Left ventricle myocardium inferior (tissue), 1 donor: ENCODE data around the gene RHOH. TPM values are rescaled to one million over a fixed set of nuclear protein-coding genes. Genes with fewer than 3 reads are reported as not detected.

Experiments used
- DNase-seq: peaks from one replicate; pipeline ENCODE4 v3.0.0-alpha.2; 2020
- H3K27ac ChIP-seq: fragments of 200-600 bp; replicated peaks from 2 replicates; pipeline ENCODE4 v1.8.0; 2021
- H3K27me3 ChIP-seq: fragments of 200-600 bp; 2 replicates; pipeline ENCODE4 v1.8.0; 2021; ENCODE audit warnings: low read depth
- H3K36me3 ChIP-seq: fragments of 200-600 bp; 2 replicates; pipeline ENCODE4 v1.8.0; 2021
- H3K4me1 ChIP-seq: fragments of 200-600 bp; 2 replicates; pipeline ENCODE4 v1.8.0; 2021
- H3K4me3 ChIP-seq: fragments of 200-600 bp; 2 replicates; pipeline ENCODE4 v1.8.0; 2021; ENCODE audit warnings: mild to moderate bottlenecking, moderate library complexity
- H3K9me3 ChIP-seq: fragments of 200-600 bp; replicated peaks from 2 replicates; pipeline ENCODE4 v1.8.0; 2021
- CTCF ChIP-seq: fragments of 200-600 bp; IDR thresholded peaks from 2 replicates; pipeline ENCODE4 v1.8.0; 2021; ENCODE audit warnings: antibody characterized with exemption, mild to moderate bottlenecking, borderline replicate concordance
- intact Hi-C: fragments of 100-400 bp; cut with micrococcal nuclease; formaldehyde crosslinking; loops from one replicate; pipeline ENCODE4 v1.11.0; 2022
- total RNA-seq: library from RNA; stranded (reverse); fragmentation: NEBNext Ultra II Directional; extraction: Animal tissue kit (Norgen Biotek cat#: 25700); gene quantifications from one replicate; pipeline ENCODE4 v1.2.1, GENCODE V29; 2021
- donor health status: DM: no; HTN: yes; CAD: no; lungs with severe emphysema.

Gene RHOH
- total RNA-seq, 1 donor from 2014 or later, result 0.41 TPM

DNA sequence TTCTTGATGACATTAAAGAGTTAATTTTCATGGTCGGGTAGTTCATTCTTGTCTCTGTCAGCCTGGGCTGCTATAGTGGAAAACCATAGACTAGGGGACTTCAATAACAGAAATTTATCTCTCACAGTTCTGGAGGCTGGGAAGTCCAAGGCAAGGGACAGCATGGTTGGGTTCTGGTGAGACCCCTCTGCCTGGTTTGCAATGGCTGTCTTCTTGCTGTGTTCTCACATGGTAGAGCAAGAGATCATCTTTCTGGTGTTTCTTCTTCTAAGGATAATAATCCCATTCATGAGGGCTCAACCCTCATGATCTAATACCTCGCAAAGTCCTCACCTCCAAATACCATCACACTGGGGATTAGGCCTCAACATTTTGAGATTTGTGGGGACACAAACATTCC is 50.1 kb downstream of the RHOH start:
- no peak for TF ChIP-seq CTCF
- Histone ChIP-seq H3K27me3 (peaks cover 20% of the 10 kb centered on the region), H3K4me3 (no peak overlapping the region), H3K4me1 (no peaks in the 10 kb centered on the region), H3K36me3 (no peaks in the 10 kb centered on the region), H3K9me3 (no peaks in the 10 kb centered on the region), H3K27ac (no peak overlapping the region)
- no peak for DNase-seq
- intact Hi-C loops, result no loop called here

DNA sequence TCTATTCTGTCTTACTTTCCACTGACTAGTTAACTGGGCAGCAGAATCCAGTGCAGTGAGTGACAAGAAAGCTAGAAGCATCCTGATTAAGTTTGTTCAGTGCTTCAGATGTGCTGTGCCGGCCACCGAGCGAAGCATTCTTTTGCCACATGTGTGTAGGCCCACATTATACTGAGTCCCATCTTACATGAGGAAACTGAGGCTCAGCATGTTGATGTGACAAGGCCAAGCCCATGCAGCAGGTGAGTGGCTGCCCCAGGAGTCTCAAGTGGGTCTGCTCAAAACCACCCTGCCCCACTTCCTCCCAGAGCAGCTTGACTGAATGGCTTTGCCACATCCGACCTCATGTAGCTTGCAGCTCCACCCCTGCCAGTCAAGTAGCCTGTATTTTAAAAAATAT is 50.5 kb downstream of the RHOH start:
- Histone ChIP-seq H3K27me3 (peaks cover 20% of the 10 kb centered on the region), H3K4me3 (no peak overlapping the region), H3K27ac (no peak overlapping the region), H3K9me3 (peaks cover under 1% of the 10 kb centered on the region), H3K36me3 (no peaks in the 10 kb centered on the region), H3K4me1 (no peaks in the 10 kb centered on the region)
- no peak for TF ChIP-seq CTCF
- intact Hi-C loops, result no loop called here
- no peak for DNase-seq

GRCh38 chr4:40251366-40251765 is 54.5 kb downstream of the RHOH start:
- peaks cover 7% of the 10 kb centered on the region for H3K9me3 ChIP-seq
- no peak overlapping the region for H3K4me3 ChIP-seq
- H3K4me1 ChIP-seq, result no peaks in the 10 kb centered on the region
- no peaks in the 10 kb centered on the region for H3K36me3 ChIP-seq
- DNase-seq, result no peak
- no peak overlapping the region for H3K27ac ChIP-seq
- peaks cover 1% of the 10 kb centered on the region for H3K27me3 ChIP-seq
- no peak for TF ChIP-seq CTCF
- intact Hi-C loops, result no loop called here

GRCh38 chr4:40253906-40254305 is 57.1 kb downstream of the RHOH start:
- no peak for DNase-seq
- no peak overlapping the region for H3K4me3 ChIP-seq
- no peak for TF ChIP-seq CTCF
- H3K27ac ChIP-seq, result no peak overlapping the region
- peaks cover 7% of the 10 kb centered on the region for H3K9me3 ChIP-seq
- intact Hi-C loops, result no loop called here
- H3K4me1 ChIP-seq, result no peaks in the 10 kb centered on the region
- H3K36me3 ChIP-seq, result no peaks in the 10 kb centered on the region
- H3K27me3 ChIP-seq, result peaks cover 6% of the 10 kb centered on the region

DNA sequence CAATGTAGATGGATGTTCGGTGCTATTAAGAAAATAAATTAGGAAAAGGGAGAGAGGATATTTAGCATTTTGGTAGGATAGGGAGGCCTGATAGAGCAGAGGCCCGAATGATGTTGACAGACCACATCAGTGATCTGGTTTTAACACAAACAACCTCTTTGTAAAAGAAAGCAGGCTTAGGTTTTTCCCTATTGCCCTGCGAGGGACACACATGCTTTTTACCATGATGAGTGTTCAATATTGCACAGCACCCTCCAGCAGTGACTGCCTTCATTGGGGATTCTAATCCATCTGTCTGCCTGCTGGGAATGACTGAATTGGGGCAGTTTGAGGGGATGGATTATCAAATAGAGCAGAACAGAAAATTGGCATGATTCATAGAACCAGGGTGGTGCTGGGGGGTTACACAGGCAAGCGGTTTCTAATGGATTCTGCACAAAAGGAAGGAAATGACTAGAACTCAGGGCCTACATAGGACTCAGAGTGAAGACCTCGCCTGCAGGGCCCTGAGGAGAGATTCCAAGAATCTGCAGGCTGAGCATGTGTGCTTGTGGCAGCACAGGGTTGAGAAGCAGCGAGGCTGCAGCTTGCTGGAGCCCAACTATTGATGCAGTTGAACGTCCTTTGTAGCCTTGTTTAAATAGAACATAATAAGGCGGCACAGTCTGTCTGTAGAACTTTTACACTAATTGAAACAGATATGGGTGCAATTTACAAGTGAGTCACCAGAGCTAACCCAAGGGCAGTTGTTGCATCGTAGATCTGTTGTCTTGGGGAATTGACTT is 58.0 kb downstream of the RHOH start:
- peaks cover 7% of the 10 kb centered on the region for H3K9me3 ChIP-seq
- H3K27ac ChIP-seq, result no peak overlapping the region
- DNase-seq, result no peak
- H3K4me3 ChIP-seq, result no peak overlapping the region
- H3K4me1 ChIP-seq, result no peaks in the 10 kb centered on the region
- no peaks in the 10 kb centered on the region for H3K36me3 ChIP-seq
- peaks cover 8% of the 10 kb centered on the region for H3K27me3 ChIP-seq
- no peak for TF ChIP-seq CTCF
- intact Hi-C loops, result no loop called here
